Erythroblast (primary cell): ENCODE measurements around the gene CCM2.

Experiments used
- GATA1 ChIP-seq: IDR thresholded peaks from 2 replicates; pipeline ENCODE4 v1.6.1; 2011; ENCODE audit warnings: low read depth, mild to moderate bottlenecking, control low read depth, low read length, moderate library complexity
- POLR2A ChIP-seq: IDR thresholded peaks from 2 replicates; pipeline ENCODE4 v1.6.1; 2011; ENCODE audit warnings: mild to moderate bottlenecking, low read length

DNA sequence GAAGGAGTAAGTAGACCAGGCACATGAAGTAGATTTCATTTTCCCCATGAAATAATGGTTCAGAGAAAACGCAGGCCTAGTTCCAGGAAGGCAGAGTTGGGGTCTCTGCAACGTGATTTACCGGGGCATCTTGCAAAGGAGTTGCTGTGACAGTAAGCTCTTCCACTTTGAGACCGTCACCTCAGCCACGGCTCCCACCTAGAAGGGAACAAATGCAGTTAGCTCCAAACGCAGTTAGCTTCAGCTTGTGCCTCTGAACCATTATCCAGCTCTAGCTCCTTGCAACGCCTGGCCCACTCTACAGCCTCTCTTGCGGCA lies 14.1 kb upstream of the CCM2 start:
- TF ChIP-seq POLR2A (no peak), GATA1 (no peak)
